HG03521 (cell line): ENCODE results near the gene NUP62.
A peak's percentile ranks its signal among the peaks of the same experiment; 100 is the strongest.

Experiments
- ATAC-seq: cut with Tn5 transposase; IDR thresholded peaks from one replicate; pipeline ENCODE4 v1.9.1; 2021; ENCODE audit warnings: mild to moderate bottlenecking, moderate library complexity; ENCODE audit not compliant: unreplicated experiment

Gene NUP62

GRCh38 chr19:49869484-49870308 is 59.6 kb downstream of the NUP62 start:
- peak; percentile 59 for ATAC-seq

- peak; percentile 4 for ATAC-seq
These were observed 60.3 kb downstream of the NUP62 start for GRCh38 chr19:49869009-49869483.

GRCh38 chr19:49866933-49867782 is 62.1 kb downstream of the NUP62 start, which contains the start of gene PNKP:
PNKP (minus strand) TSS chr19:49867576; CDS start chr19:49867204, 372 bp downstream.
- ATAC-seq = peak; percentile 44

- no peak for ATAC-seq
These were observed 64.4 kb downstream of the NUP62 start for GRCh38 chr19:49864890-49865289.

GRCh38 chr19:49863935-49864320 is 65.4 kb downstream of the NUP62 start:
- no peak for ATAC-seq

GRCh38 chr19:49863254-49863934 is 65.9 kb downstream of the NUP62 start:
- ATAC-seq = no peak

- ATAC-seq = no peak
These were observed 66.7 kb downstream of the NUP62 start for GRCh38 chr19:49862391-49863253.

GRCh38 chr19:49861541-49862378 is 67.5 kb downstream of the NUP62 start:
- ATAC-seq = no peak

- no peak for ATAC-seq
These were observed 68.2 kb downstream of the NUP62 start for GRCh38 chr19:49861107-49861506.

- ATAC-seq = no peak
These were observed 68.8 kb downstream of the NUP62 start for GRCh38 chr19:49860336-49861102.

- ATAC-seq = no peak
These were observed 69.5 kb downstream of the NUP62 start for GRCh38 chr19:49859682-49860335.

GRCh38 chr19:49858088-49858985 is 71.0 kb downstream of the NUP62 start:
- no peak for ATAC-seq

GRCh38 chr19:49857838-49858087 is 71.5 kb downstream of the NUP62 start:
- no peak for ATAC-seq

GRCh38 chr19:49857061-49857837 is 72.1 kb downstream of the NUP62 start:
- no peak for ATAC-seq
